ENCODE data around the gene SDK2. TPM values are rescaled to one million over a fixed set of nuclear protein-coding genes. Genes with fewer than 3 reads are reported as not detected.

The SDK2 gene
- polyA plus RNA-seq, 1 experiment: 0.01 TPM

- no peak overlapping the region for H3K4me3 ChIP-seq (ENCODE audit: low read depth, low read length)
- no peak overlapping the region for H3K27ac ChIP-seq (ENCODE audit: low read depth, low read length)
- no peak for TF ChIP-seq CTCF (IDR thresholded peaks at IDR 0.05; ENCODE audit: low read depth, low read length)
- CTCF ChIA-PET: no interaction called here
- POLR2A ChIA-PET: no interaction called here
- no peaks in the 10 kb centered on the region for H3K27me3 ChIP-seq (ENCODE audit: control insufficient read depth, insufficient read depth, low read length)
- peaks cover 7% of the 10 kb centered on the region; the same call in 1 of the 2 replicates for H3K9me3 ChIP-seq (ENCODE audit: control insufficient read depth, insufficient read depth, low read length)
- no peak for DNase-seq (ENCODE audit: low read depth, low spot score)
These were observed 22.6 kb downstream of the SDK2 start for GRCh38 chr17:73621685-73622084.

DNA sequence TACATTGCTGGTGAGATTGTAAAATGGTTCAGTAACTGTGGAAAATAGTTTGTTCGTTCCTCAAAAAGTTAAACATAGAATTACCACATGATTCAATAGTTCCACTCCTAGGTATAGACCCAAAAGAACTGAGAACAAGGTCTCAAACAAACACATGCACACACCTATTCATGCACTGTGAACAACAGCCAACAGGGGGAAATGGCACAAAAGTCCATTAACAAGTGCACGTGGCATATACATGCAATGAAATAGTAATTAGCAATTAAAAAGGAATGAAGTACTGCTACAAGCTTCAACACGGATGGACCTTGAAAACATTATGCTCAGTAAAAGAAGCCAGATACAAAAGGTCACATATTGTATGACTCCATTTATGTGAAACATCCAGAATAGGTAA, 23.8 kb downstream of the SDK2 start:
- Histone ChIP-seq H3K27me3 (ENCODE audit: control insufficient read depth, insufficient read depth, low read length) (no peaks in the 10 kb centered on the region), H3K27ac (ENCODE audit: low read depth, low read length) (no peak overlapping the region), H3K4me3 (ENCODE audit: low read depth, low read length) (no peak overlapping the region), H3K9me3 (ENCODE audit: control insufficient read depth, insufficient read depth, low read length) (no peaks in the 10 kb centered on the region)
- no peak for DNase-seq (ENCODE audit: low read depth, low spot score)
- POLR2A ChIA-PET: no interaction called here
- CTCF ChIA-PET: no interaction called here
- TF ChIP-seq CTCF (IDR thresholded peaks at IDR 0.05; ENCODE audit: low read depth, low read length): no peak

GRCh38 chr17:73617501-73617900, 26.7 kb downstream of the SDK2 start:
- H3K9me3 ChIP-seq (ENCODE audit: control insufficient read depth, insufficient read depth, low read length): no peaks in the 10 kb centered on the region
- no peak for TF ChIP-seq CTCF (IDR thresholded peaks at IDR 0.05; ENCODE audit: low read depth, low read length)
- no peak overlapping the region for H3K27ac ChIP-seq (ENCODE audit: low read depth, low read length)
- H3K4me3 ChIP-seq (ENCODE audit: low read depth, low read length): no peak overlapping the region
- ChIA-PET POLR2A (no interaction called here), CTCF (no interaction called here)
- H3K27me3 ChIP-seq (ENCODE audit: control insufficient read depth, insufficient read depth, low read length): no peaks in the 10 kb centered on the region
- DNase-seq (ENCODE audit: low read depth, low spot score): no peak

GRCh38 chr17:73616873-73617404, 27.3 kb downstream of the SDK2 start:
- H3K9me3 ChIP-seq (ENCODE audit: control insufficient read depth, insufficient read depth, low read length): no peaks in the 10 kb centered on the region; the same call in 1 of the 2 replicates
- no peak for DNase-seq (ENCODE audit: low read depth, low spot score)
- H3K4me3 ChIP-seq (ENCODE audit: low read depth, low read length): no peak overlapping the region
- CTCF ChIA-PET: no interaction called here
- no peak for TF ChIP-seq CTCF (IDR thresholded peaks at IDR 0.05; ENCODE audit: low read depth, low read length)
- no peak overlapping the region for H3K27ac ChIP-seq (ENCODE audit: low read depth, low read length)
- H3K27me3 ChIP-seq (ENCODE audit: control insufficient read depth, insufficient read depth, low read length): no peaks in the 10 kb centered on the region
- POLR2A ChIA-PET: no interaction called here

GRCh38 chr17:73616120-73616872, 27.9 kb downstream of the SDK2 start:
- ChIA-PET CTCF (no interaction called here), POLR2A (no interaction called here)
- no peaks in the 10 kb centered on the region; the same call in 1 of the 2 replicates for H3K9me3 ChIP-seq (ENCODE audit: control insufficient read depth, insufficient read depth, low read length)
- H3K4me3 ChIP-seq (ENCODE audit: low read depth, low read length): no peak overlapping the region
- no peak overlapping the region for H3K27ac ChIP-seq (ENCODE audit: low read depth, low read length)
- H3K27me3 ChIP-seq (ENCODE audit: control insufficient read depth, insufficient read depth, low read length): no peaks in the 10 kb centered on the region
- DNase-seq (ENCODE audit: low read depth, low spot score): no peak
- TF ChIP-seq CTCF (IDR thresholded peaks at IDR 0.05; ENCODE audit: low read depth, low read length): no peak

Measured in AG04450 (cell line).